IMR-90 (cell line): Measurements from ENCODE around the gene RELT. TPM values are rescaled to one million over a fixed set of nuclear protein-coding genes. Genes with fewer than 3 reads are reported as not detected.

Experiments
- ATAC-seq: fragments of 200-7000 bp; cut with Tn5 transposase; 2 replicates; pipeline ENCODE4 v1.9.1; 2020; ENCODE audit warnings: low read depth, mild to moderate bottlenecking, moderate library complexity
- BruUV-seq: library from RNA; stranded (reverse); fragments of 400-500 nt; replicated peaks from 2 replicates; lab custom pipeline; 2021; lab: Mats Ljungman, UMichigan
- CTCF ChIA-PET: fragments of 300-600 bp; formaldehyde crosslinking; extraction: SDS; loops from one replicate; lab custom pipeline; 2021; ENCODE audit warnings: antibody characterized with exemption; lab: Yijun Ruan, JAX
- POLR2A ChIA-PET: fragments of 300-600 bp; sonication (Branson Sonifier 250); formaldehyde crosslinking; loops from one replicate; lab custom pipeline; 2022; ENCODE audit warnings: antibody characterized with exemption; ENCODE audit not compliant: unreplicated experiment; lab: Charles Lee
- DNase-seq: peaks from one replicate; pipeline ENCODE4 v3.0.0; 2013
- H2AFZ ChIP-seq: replicated peaks from 2 replicates; pipeline ENCODE3; 2013; ENCODE audit warnings: low read length, mild to moderate bottlenecking; ENCODE audit not compliant: poor library complexity
- H2AK5ac ChIP-seq: 2 replicates; pipeline ENCODE4 v1.6.1; 2013; ENCODE audit warnings: low read depth, low read length, inconsistent platforms
- H2AK9ac ChIP-seq: replicated peaks from 2 replicates; pipeline ENCODE3; 2013; ENCODE audit warnings: mild to moderate bottlenecking, low read depth, low read length, moderate library complexity; ENCODE audit not compliant: poor library complexity
- H2BK120ac ChIP-seq: 2 replicates; pipeline ENCODE4 v1.6.1; 2013; ENCODE audit warnings: low read depth, low read length, inconsistent platforms
- H2BK15ac ChIP-seq: 3 replicates; pipeline ENCODE4 v1.6.1; 2013; ENCODE audit warnings: low read depth, low read length, inconsistent platforms
- H2BK20ac ChIP-seq: 2 replicates; pipeline ENCODE4 v1.6.1; 2013; ENCODE audit warnings: low read depth, mild to moderate bottlenecking, inconsistent platforms, low read length, moderate library complexity
- H2BK5ac ChIP-seq: 2 replicates; pipeline ENCODE4 v1.6.1; 2013; ENCODE audit warnings: mild to moderate bottlenecking, low read depth, low read length, inconsistent platforms; ENCODE audit not compliant: poor library complexity, severe bottlenecking
- H3K14ac ChIP-seq: replicated peaks from 2 replicates; pipeline ENCODE4 v1.6.1; 2013; ENCODE audit warnings: low read depth, low read length, inconsistent platforms
- H3K18ac ChIP-seq: 2 replicates; pipeline ENCODE4 v1.6.1; 2013; ENCODE audit warnings: low read depth, low read length, control low read depth
- H3K23ac ChIP-seq: 2 replicates; pipeline ENCODE4 v1.6.1; 2013; ENCODE audit warnings: low read depth, low read length, inconsistent platforms
- H3K27ac ChIP-seq: 2 replicates; pipeline ENCODE4 v1.5.1; 2013; ENCODE audit warnings: mild to moderate bottlenecking, control low read depth, low read length; ENCODE audit not compliant: insufficient read depth
- H3K27me3 ChIP-seq: 2 replicates; pipeline ENCODE4 v1.6.1; 2013; ENCODE audit warnings: low read length; ENCODE audit not compliant: control insufficient read depth, insufficient read depth
- H3K36me3 ChIP-seq: 2 replicates; pipeline ENCODE4 v1.6.1; 2013; ENCODE audit warnings: low read length, mixed read lengths; ENCODE audit not compliant: control insufficient read depth, insufficient read depth
- H3K4ac ChIP-seq: 2 replicates; pipeline ENCODE4 v1.6.1; 2013; ENCODE audit warnings: low read depth, low read length, inconsistent platforms
- H3K4me1 ChIP-seq: 2 replicates; pipeline ENCODE4 v1.6.1; 2013; ENCODE audit warnings: low read length, mixed read lengths; ENCODE audit not compliant: control insufficient read depth, insufficient read depth
- H3K4me2 ChIP-seq: 2 replicates; pipeline ENCODE4 v1.6.1; 2013; ENCODE audit warnings: low read depth, mild to moderate bottlenecking, control low read depth, low read length, moderate library complexity
- H3K4me3 ChIP-seq: 2 replicates; pipeline ENCODE4 v1.5.1; 2013; ENCODE audit warnings: low read depth, mild to moderate bottlenecking, control low read depth, low read length, moderate library complexity; ENCODE audit not compliant: insufficient read depth
- H3K56ac ChIP-seq: 2 replicates; pipeline ENCODE4 v1.6.1; 2013; ENCODE audit warnings: low read length, inconsistent platforms; ENCODE audit not compliant: insufficient read depth; ENCODE audit errors: extremely low read depth
- H3K79me1 ChIP-seq, 2 experiments: 2 replicates each; pipeline ENCODE4 v1.6.1; 2013; ENCODE audit warnings: low read length in 2 of 2, inconsistent platforms in 1 of 2, low read depth in 1 of 2
- H3K9ac ChIP-seq: 2 replicates; pipeline ENCODE4 v1.6.1; 2013; ENCODE audit warnings: low read depth, low read length, control low read depth
- H3K9me1 ChIP-seq: 2 replicates; pipeline ENCODE4 v1.6.1; 2013; ENCODE audit warnings: low read length, inconsistent platforms; ENCODE audit not compliant: insufficient read depth
- H3K9me3 ChIP-seq: 2 replicates; pipeline ENCODE4 v1.6.1; 2013; ENCODE audit warnings: low read length; ENCODE audit not compliant: control insufficient read depth, insufficient read depth
- H4K20me1 ChIP-seq: 2 replicates; pipeline ENCODE4 v1.6.1; 2013; ENCODE audit warnings: low read length, inconsistent platforms; ENCODE audit not compliant: insufficient read depth
- H4K5ac ChIP-seq: 2 replicates; pipeline ENCODE4 v1.6.1; 2013; ENCODE audit warnings: mild to moderate bottlenecking, low read depth, low read length, control low read depth
- H4K8ac ChIP-seq, 2 experiments: 2 replicates each; pipeline ENCODE4 v1.6.1; 2013; ENCODE audit warnings: low read depth in 2 of 2, low read length in 2 of 2, control low read depth in 1 of 2, inconsistent platforms in 1 of 2
- H4K91ac ChIP-seq: 2 replicates; pipeline ENCODE4 v1.6.1; 2013; ENCODE audit warnings: low read depth, low read length, inconsistent platforms; ENCODE audit not compliant: insufficient read depth
- BHLHE40 ChIP-seq: fragments of 150-350 bp; IDR thresholded peaks from 2 replicates; pipeline ENCODE4 v1.6.1; 2016; ENCODE audit warnings: mild to moderate bottlenecking, low read depth, low read length
- CEBPB ChIP-seq: IDR thresholded peaks from 2 replicates; pipeline ENCODE4 v1.6.1; 2012; ENCODE audit warnings: low read depth, low read length, improper control_type of control experiment
- ELK1 ChIP-seq: fragments of 150-350 bp; IDR thresholded peaks from 2 replicates; pipeline ENCODE4 v1.6.1; 2016; ENCODE audit warnings: low read depth, mild to moderate bottlenecking, low read length, moderate library complexity, borderline replicate concordance
- MAFK ChIP-seq: IDR thresholded peaks from 2 replicates; pipeline ENCODE4 v1.6.1; 2012; ENCODE audit warnings: low read depth, low read length, improper control_type of control experiment
- RCOR1 ChIP-seq: IDR thresholded peaks from 2 replicates; pipeline ENCODE4 v1.6.1; 2012; ENCODE audit warnings: mild to moderate bottlenecking, low read length, improper control_type of control experiment; ENCODE audit not compliant: insufficient replicate concordance
- WGBS, 2 experiments: methylation state at CpG; one replicate each; pipeline versions ENCODE4 v1.1.5 to v1.1.7; 2013; ENCODE audit warnings: missing lambda C conversion rate in 2 of 2; ENCODE audit not compliant: insufficient read length in 1 of 2; ENCODE audit errors: extremely low coverage in 2 of 2; 5-methylcytosine and 5-hydroxymethylcytosine counted together
- dilution Hi-C: fragments of 300-500 bp; cut with HindIII; formaldehyde crosslinking; loops from one replicate; pipeline ENCODE4 v1.14.3; 2018; ENCODE audit warnings: low sequenced_read_pairs; ENCODE audit not compliant: unreplicated experiment
- in situ Hi-C: fragments of 300-500 bp; cut with MboI; formaldehyde crosslinking; loops from 3 replicates; pipeline ENCODE4 v1.14.3; 2019; ENCODE audit warnings: low sequenced_read_pairs, inconsistent platforms, mixed read lengths
- intact Hi-C: fragments of 100-400 bp; cut with micrococcal nuclease; formaldehyde crosslinking; loops from 2 replicates; pipeline ENCODE4 v1.10.0; 2022
- polyA plus RNA-seq, 3 experiments: library from polyadenylated mRNA; depleted of rRNA; stranded (reverse); fragments of >200 nt; gene quantifications; 2 replicates each; pipeline ENCODE4 v1.2.3, GENCODE V29; 2012; ENCODE audit warnings: low replicate concordance in 1 of 3
- total RNA-seq: library from RNA; depleted of rRNA; stranded (reverse); fragments of >200 nt; gene quantifications from 2 replicates; pipeline ENCODE4 v1.2.3, GENCODE V29; 2012

RELT gene
- total and polyA plus RNA-seq, 2 of the 4 experiments (the other 2 are of a cell fraction): 2.3 to 5.3 TPM

GRCh38 chr11:73416786-73417185 is 40.6 kb downstream of the RELT start:
- no peak overlapping the region for H3K4me3 ChIP-seq
- no peak overlapping the region for H2BK120ac ChIP-seq
- no peak overlapping the region for H3K9ac ChIP-seq
- no peak overlapping the region for H2BK20ac ChIP-seq
- ChIA-PET CTCF (interaction anchor here (0.6 to 0.7 kb wide), 2 partner anchors 16 to 26 kb away, joined by 3 to 4 read pairs; no protein-coding TSS in a partner anchor), POLR2A (no interaction called here)
- no TSS peak for BruUV-seq
- dilution Hi-C loops (no loop called here), intact Hi-C loops (no loop called here), in situ Hi-C loops (no loop called here)
- H4K91ac ChIP-seq: no peak overlapping the region
- peak; percentile 27; the same call in 1 of the 2 replicates for ATAC-seq
- no peak overlapping the region for H2AK9ac ChIP-seq
- H3K36me3 ChIP-seq: peaks cover 7% of the 10 kb centered on the region
- 0 out of 2 replicates have a peak overlapping the region, but pooled peaks have one; percentile 31 for H3K23ac ChIP-seq
- H2AFZ ChIP-seq: no peak overlapping the region
- 100% methylated on average over 1 of the region's 2 CpGs; no CpG with 5 or more reads in 1 of the 2 experiments for WGBS, 2 experiments
- H3K79me1 ChIP-seq: peaks cover 5 to 13% of the 10 kb centered on the region in 2 experiments; a peak in 2 of 4 replicates
- DNase-seq: peak; percentile 39
- H3K27ac ChIP-seq: no peak overlapping the region
- no peaks in the 10 kb centered on the region for H3K27me3 ChIP-seq
- no peak overlapping the region for H3K56ac ChIP-seq
- H2AK5ac ChIP-seq: peak overlapping the region; percentile 18; the same call in 1 of the 2 replicates
- H4K20me1 ChIP-seq: no peaks in the 10 kb centered on the region
- no peak overlapping the region; the same call in 1 of the 2 replicates for H4K5ac ChIP-seq
- H3K4ac ChIP-seq: no peak overlapping the region
- no peak for TF ChIP-seq MAFK
- no peak for TF ChIP-seq BHLHE40
- no peak for TF ChIP-seq ELK1
- TF ChIP-seq CEBPB: peak; percentile 70; the same call in 1 of the 2 replicates
- TF ChIP-seq RCOR1: no peak
- peaks cover 10% of the 10 kb centered on the region; the same call in 1 of the 2 replicates for H3K9me1 ChIP-seq
- peak overlapping the region; percentile 77 for H3K14ac ChIP-seq
- peaks cover 8% of the 10 kb centered on the region for H3K4me1 ChIP-seq
- H4K8ac ChIP-seq: no peak overlapping the region
- no peak overlapping the region for H2BK5ac ChIP-seq
- H3K18ac ChIP-seq: no peak overlapping the region
- no peak overlapping the region; the same call in 1 of the 2 replicates for H3K4me2 ChIP-seq
- H2BK15ac ChIP-seq: no peak overlapping the region
- no peaks in the 10 kb centered on the region for H3K9me3 ChIP-seq
